Progenitor cell of endocrine pancreas (in vitro differentiated cells): ENCODE data around the gene OR5T3. TPM values are rescaled to one million over a fixed set of nuclear protein-coding genes. Genes with fewer than 3 reads are reported as not detected.
"Not testable (repeated sequence)": the region's sequence is repeated elsewhere in the genome, so short reads cannot be mapped to it uniquely, and the experiment has no call there.

Experiments
- DNase-seq: peaks from one replicate; pipeline ENCODE4 v3.0.0; 2021; ENCODE audit warnings: low spot score; ENCODE audit not compliant: unreplicated experiment
- H3K27ac Mint-ChIP-seq: 2 replicates; pipeline ENCODE4 v1.8.0; 2021; ENCODE audit warnings: mild to moderate bottlenecking, moderate library complexity, mixed read lengths
- H3K27me3 Mint-ChIP-seq: 2 replicates; pipeline ENCODE4 v1.8.0; 2021; ENCODE audit warnings: mixed read lengths
- H3K36me3 Mint-ChIP-seq: 2 replicates; pipeline ENCODE4 v1.8.0; 2022; ENCODE audit warnings: mixed read lengths; ENCODE audit not compliant: insufficient read depth
- H3K4me1 Mint-ChIP-seq: 2 replicates; pipeline ENCODE4 v1.8.0; 2021; ENCODE audit warnings: low read depth, mixed read lengths
- H3K4me3 Mint-ChIP-seq: 2 replicates; pipeline ENCODE4 v1.8.0; 2021; ENCODE audit warnings: low read depth, mild to moderate bottlenecking, moderate library complexity, mixed read lengths
- H3K9me3 Mint-ChIP-seq: 2 replicates; pipeline ENCODE4 v1.8.0; 2021; ENCODE audit warnings: low read depth, mixed read lengths
- CTCF ChIP-seq: fragments of 200-600 bp; sonication (generic); IDR thresholded peaks from one replicate; pipeline ENCODE4 v1.5.0; 2021; ENCODE audit warnings: antibody characterized with exemption, mild to moderate bottlenecking; ENCODE audit not compliant: unreplicated experiment
- long read RNA-seq: library from polyadenylated mRNA; unstranded; transcript quantifications from one replicate; pipeline ENCODE4 v2.0.0, GENCODE V29; 2020
- total RNA-seq: library from RNA; stranded (reverse); gene quantifications from 2 replicates; pipeline ENCODE4 v1.2.1, GENCODE V29; 2021

OR5T3 gene
- total RNA-seq = not detected in 2 replicates
- long read RNA-seq = 0 reads

- Mint-ChIP-seq H3K4me3 (no peak within 1 kb of the TSS), H3K27me3 (no peaks in the 10 kb centered on the region), H3K27ac (no peak within 1 kb of the TSS), H3K9me3 (peaks cover 12% of the 10 kb centered on the region), H3K4me1 (peaks cover 28% of the 10 kb centered on the region), H3K36me3 (peaks cover 5% of the 10 kb centered on the region)
- DNase-seq = no peak
- no peak for TF ChIP-seq CTCF
These were observed at the start of gene OR5T3 for GRCh38 chr11:56251954-56252353. Gene OR5T3 (plus strand): TSS chr11:56252254. CDS start chr11:56252254, 0 bp downstream.

- peaks cover 16% of the 10 kb centered on the region for H3K9me3 Mint-ChIP-seq
- no peak for TF ChIP-seq CTCF
These were observed 44.3 kb upstream of the OR5T3 start for GRCh38 chr11:56207790-56208189.

GRCh38 chr11:56214537-56214936 lies 37.5 kb upstream of the OR5T3 start:
- H3K27me3 Mint-ChIP-seq = no peaks in the 10 kb centered on the region
- no peak overlapping the region for H3K27ac Mint-ChIP-seq
- H3K4me3 Mint-ChIP-seq = no peak overlapping the region
- no peaks in the 10 kb centered on the region for H3K4me1 Mint-ChIP-seq
- TF ChIP-seq CTCF = no peak
- peaks cover 4% of the 10 kb centered on the region for H3K36me3 Mint-ChIP-seq
- no peak for DNase-seq
- peaks cover 29% of the 10 kb centered on the region for H3K9me3 Mint-ChIP-seq

More at GRCh38 chr11:56207790-56208189, 44.3 kb upstream of the OR5T3 start:
- Mint-ChIP-seq H3K4me3 (no peak overlapping the region), H3K27ac (no peak overlapping the region), H3K27me3 (no peaks in the 10 kb centered on the region), H3K36me3 (no peaks in the 10 kb centered on the region), H3K4me1 (no peaks in the 10 kb centered on the region)
- DNase-seq = no peak

- not testable (repeated sequence) for H3K27ac Mint-ChIP-seq, DNase-seq
- H3K9me3 Mint-ChIP-seq = peaks cover 39% of the 10 kb centered on the region
These were observed 32.3 kb upstream of the OR5T3 start for GRCh38 chr11:56219735-56220134.

GRCh38 chr11:56234155-56234554 lies 17.9 kb upstream of the OR5T3 start, which contains the start of gene OR5T2:
Gene OR5T2 (minus strand): TSS chr11:56234255. CDS start chr11:56233062, 1,193 bp downstream.
- H3K9me3 Mint-ChIP-seq = peaks cover 16% of the 10 kb centered on the region
- no peaks in the 10 kb centered on the region for H3K36me3 Mint-ChIP-seq
- no peaks in the 10 kb centered on the region for H3K4me1 Mint-ChIP-seq
- H3K27me3 Mint-ChIP-seq = no peaks in the 10 kb centered on the region
- TF ChIP-seq CTCF = no peak
- no peak within 1 kb of the TSS for H3K4me3 Mint-ChIP-seq
- no peak for DNase-seq
- H3K27ac Mint-ChIP-seq = no peak within 1 kb of the TSS

More at GRCh38 chr11:56219735-56220134, 32.3 kb upstream of the OR5T3 start:
- not testable (repeated sequence) for H3K4me1 Mint-ChIP-seq, H3K4me3 Mint-ChIP-seq, H3K27me3 Mint-ChIP-seq, H3K36me3 Mint-ChIP-seq

GRCh38 chr11:56271092-56271491 lies 19.0 kb downstream of the OR5T3 start:
- DNase-seq = no peak
- no peak overlapping the region for H3K27ac Mint-ChIP-seq
- no peak overlapping the region for H3K4me3 Mint-ChIP-seq
- H3K36me3 Mint-ChIP-seq = peaks cover 7% of the 10 kb centered on the region
- peaks cover 23% of the 10 kb centered on the region for H3K9me3 Mint-ChIP-seq
- H3K27me3 Mint-ChIP-seq = no peaks in the 10 kb centered on the region
- peaks cover 2% of the 10 kb centered on the region for H3K4me1 Mint-ChIP-seq
- TF ChIP-seq CTCF = no peak
